Ovary (tissue), 9 donors: ENCODE data around the gene CERK. TPM values are rescaled to one million over a fixed set of nuclear protein-coding genes. Genes with fewer than 3 reads are reported as not detected.

Experiments used
- DNase-seq, 5 donors: peaks; one replicate each; pipeline ENCODE4 v3.0.0-alpha.2; 2019 to 2020
- H3K27ac ChIP-seq, 2 donors: fragments of 200-600 bp; one replicate each; pipeline versions ENCODE4 v1.5.1 to v1.8.0; 2019 to 2022
- H3K27me3 ChIP-seq: fragments of 200-600 bp; one replicate; pipeline ENCODE4 v1.8.0; 2022
- H3K36me3 ChIP-seq: fragments of 200-600 bp; sonication (generic); one replicate; pipeline ENCODE4 v1.5.1; 2019
- H3K4me1 ChIP-seq: one replicate; pipeline ENCODE4 v1.8.1; 2013; ENCODE audit warnings: mild to moderate bottlenecking, moderate library complexity; ENCODE audit not compliant: insufficient read depth
- H3K4me3 ChIP-seq: fragments of 200-600 bp; sonication (generic); one replicate; pipeline ENCODE4 v1.5.1; 2017
- H3K9me3 ChIP-seq, 2 donors: fragments of 200-600 bp in 1 of 2; sonication (generic) in 1 of 2; one replicate each; pipeline versions ENCODE4 v1.5.1 to v1.8.1; 2013 to 2019; ENCODE audit warnings: mild to moderate bottlenecking in 1 of 2, moderate library complexity in 1 of 2
- CTCF ChIP-seq, 3 donors: fragments of 450-650 bp in 2 of 3; fragments of 200-600 bp in 1 of 3; IDR thresholded peaks; one replicate each; pipeline versions ENCODE4 v1.5.1 to v1.8.0; 2016 to 2022; ENCODE audit warnings: antibody characterized with exemption in 3 of 3, mild to moderate bottlenecking in 1 of 3
- EP300 ChIP-seq: sonication (generic); formaldehyde crosslinking; IDR thresholded peaks from one replicate; pipeline ENCODE4 v1.6.1; 2017; ENCODE audit warnings: antibody characterized with exemption
- POLR2A ChIP-seq: fragments of 450-650 bp; IDR thresholded peaks from one replicate; pipeline ENCODE4 v1.6.1; 2017; ENCODE audit warnings: antibody characterized with exemption, mild to moderate bottlenecking, moderate library complexity
- WGBS, 3 donors: extraction: QIAGEN DNeasy Blood & Tissue Kit in 1 of 3; methylation state at CpG; one replicate each; pipeline versions ENCODE4 v1.1.5 to v1.1.7; 2013 to 2017; 5-methylcytosine and 5-hydroxymethylcytosine counted together
- intact Hi-C, 4 donors: fragments of 100-400 bp; cut with DNase I; formaldehyde crosslinking; loops; one replicate each; pipeline versions ENCODE4 v1.11.0 to v1.15.1; 2022 to 2023
- polyA plus RNA-seq, 2 donors: library from polyadenylated mRNA; stranded (reverse); fragments of 200-250 nt in 1 of 2; fragments of 350-450 nt in 1 of 2; fragmentation: Illumina TruSeq in 1 of 2; extraction: RNeasy Lipid Tissue Mini Kit (QIAGEN cat#74804) in 1 of 2; gene quantifications; one replicate each; pipeline ENCODE4 v1.2.3, GENCODE V29; 2013 to 2014
- total RNA-seq, 7 donors: library from RNA; depleted of rRNA in 2 of 7; stranded (reverse); fragments of >200 nt in 2 of 7; fragmentation: NEBNext Ultra II Directional in 3 of 7; extraction: Animal tissue kit (Norgen Biotek cat#: 25700) in 3 of 7; gene quantifications; one replicate each; pipeline versions ENCODE4 v1.1.0 to v1.2.4, GENCODE V29; 2016 to 2023
- donor health status: DM: no; HTN: no; CAD: no; lungs with moderate emphysema.
- donor health status: DM: no; HTN: no; CAD: no.
- donor health status: Bipolar disorder and iron deficiency.
- donor health status: DM: yes; HTN: yes; CAD: no.
- donor health status: DM: no; HTN: no; CAD: no.
- donor health status: DM: yes; HTN: yes; CAD: no.

Gene CERK
- total and polyA plus RNA-seq, 9 donors, result 27.1 to 71.1 (median 46.8) TPM

GRCh38 chr22:46742576-46743221 is 4.6 kb upstream of the CERK start:
- intact Hi-C loops, result no loop called here
- Histone ChIP-seq H3K4me1 (peaks cover 2% of the 10 kb centered on the region), H3K4me3 (no peak overlapping the region), H3K9me3 (no peaks in the 10 kb centered on the region), H3K27me3 (no peaks in the 10 kb centered on the region), H3K36me3 (no peaks in the 10 kb centered on the region), H3K27ac (no peak overlapping the region)
- no peak for TF ChIP-seq CTCF (IDR thresholded peaks at IDR 0.05)
- TF ChIP-seq POLR2A, result no peak
- no peak for TF ChIP-seq EP300
- DNase-seq, result no peak
- WGBS, 3 donors, result 74 to 80% (median 74%) methylated on average over 6 of the region's 6 CpGs

GRCh38 chr22:46741974-46742519 is 4.0 kb upstream of the CERK start:
- no peaks in the 10 kb centered on the region for H3K27me3 ChIP-seq
- H3K36me3 ChIP-seq, result no peaks in the 10 kb centered on the region
- intact Hi-C loops, result no loop called here
- DNase-seq, result no peak
- H3K4me3 ChIP-seq, result no peak overlapping the region
- WGBS, 3 donors, result 72 to 81% (median 77%) methylated on average over 5 to 6 of the region's 6 CpGs
- no peak overlapping the region for H3K27ac ChIP-seq
- TF ChIP-seq EP300 (no peak), POLR2A (no peak), CTCF (IDR thresholded peaks at IDR 0.05) (no peak)
- no peaks in the 10 kb centered on the region for H3K9me3 ChIP-seq
- H3K4me1 ChIP-seq, result peaks cover 2% of the 10 kb centered on the region

GRCh38 chr22:46740910-46741780 is 3.1 kb upstream of the CERK start:
- no peak overlapping the region for H3K4me3 ChIP-seq
- 81 to 89% (median 87%) methylated on average over 14 of the region's 14 CpGs for WGBS, 3 donors
- no peak overlapping the region for H3K27ac ChIP-seq
- H3K27me3 ChIP-seq, result no peaks in the 10 kb centered on the region
- intact Hi-C loops, result no loop called here
- DNase-seq, result no peak
- no peak for TF ChIP-seq EP300
- no peak for TF ChIP-seq POLR2A
- no peak for TF ChIP-seq CTCF (IDR thresholded peaks at IDR 0.05)
- H3K36me3 ChIP-seq, result no peaks in the 10 kb centered on the region
- peaks cover 8% of the 10 kb centered on the region for H3K4me1 ChIP-seq
- H3K9me3 ChIP-seq, result no peaks in the 10 kb centered on the region

- H3K9me3 ChIP-seq, result no peaks in the 10 kb centered on the region
- TF ChIP-seq CTCF (IDR thresholded peaks at IDR 0.05) (no peak), POLR2A (no peak), EP300 (no peak)
- no peaks in the 10 kb centered on the region for H3K27me3 ChIP-seq
- H3K4me3 ChIP-seq, result peak overlapping the region; percentile 69
- intact Hi-C loops, result no loop called here
- H3K4me1 ChIP-seq, result peaks cover 19% of the 10 kb centered on the region
- DNase-seq, result peak in 4 of 5 donors; percentile 29 to 52 (median 46)
- no peaks in the 10 kb centered on the region for H3K36me3 ChIP-seq
- H3K27ac ChIP-seq, result peak overlapping the region; percentile 86 to 93
- WGBS, 3 donors, result 76 to 83% (median 82%) methylated on average over 20 of the region's 20 CpGs
Observed at GRCh38 chr22:46739094-46739870, 1.2 kb upstream of the CERK start.
